ENCODE data around the gene ARHGAP31. TPM values are rescaled to one million over a fixed set of nuclear protein-coding genes. Genes with fewer than 3 reads are reported as not detected.
"Not testable (repeated sequence)": the region's sequence is repeated elsewhere in the genome, so short reads cannot be mapped to it uniquely, and the experiment has no call there.

ARHGAP31 gene
- total RNA-seq, 1 donor from 2014 or later: 22.6 TPM

DNA sequence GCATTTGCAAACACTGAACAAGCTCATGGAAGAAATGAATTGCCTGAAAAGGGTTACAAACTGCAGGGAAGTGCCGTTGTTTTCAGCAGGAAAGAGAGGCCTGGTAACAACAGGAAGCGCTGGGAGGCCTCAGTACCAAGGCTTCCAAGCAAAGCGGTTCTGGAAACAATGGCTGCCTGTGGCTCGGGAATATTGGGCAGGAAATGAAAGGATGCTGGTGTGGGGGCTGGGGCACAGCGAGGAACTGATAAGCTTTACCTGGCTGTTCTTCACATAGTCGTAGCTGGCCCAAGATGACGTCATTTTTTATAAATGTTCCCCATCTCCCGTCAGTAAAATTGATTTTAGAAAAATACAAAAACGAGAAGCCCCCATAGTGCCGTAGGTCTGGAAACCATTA lies 55.9 kb downstream of the ARHGAP31 start:
- DNase-seq (ENCODE audit: low spot score): no peak

DNA sequence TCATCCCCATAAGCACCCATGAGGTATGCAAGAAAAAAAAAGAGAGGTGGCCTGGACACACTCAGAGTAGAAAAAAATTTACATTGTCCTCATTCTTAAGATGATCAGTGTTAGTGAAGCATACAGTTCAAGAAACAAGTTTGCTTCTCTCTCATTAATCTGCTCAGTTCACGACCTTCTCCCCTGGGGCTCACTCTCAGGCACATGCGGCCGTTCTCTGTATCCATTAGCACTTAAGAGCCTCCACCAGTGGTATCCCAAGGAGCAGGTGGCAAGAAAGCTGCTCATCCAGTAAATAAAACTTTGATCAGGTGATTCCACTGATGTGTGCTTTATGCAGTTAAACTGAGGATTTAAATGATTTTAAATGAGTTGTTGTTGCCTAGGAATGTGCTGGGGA lies 57.4 kb downstream of the ARHGAP31 start:
- DNase-seq (ENCODE audit: low spot score): no peak

DNA sequence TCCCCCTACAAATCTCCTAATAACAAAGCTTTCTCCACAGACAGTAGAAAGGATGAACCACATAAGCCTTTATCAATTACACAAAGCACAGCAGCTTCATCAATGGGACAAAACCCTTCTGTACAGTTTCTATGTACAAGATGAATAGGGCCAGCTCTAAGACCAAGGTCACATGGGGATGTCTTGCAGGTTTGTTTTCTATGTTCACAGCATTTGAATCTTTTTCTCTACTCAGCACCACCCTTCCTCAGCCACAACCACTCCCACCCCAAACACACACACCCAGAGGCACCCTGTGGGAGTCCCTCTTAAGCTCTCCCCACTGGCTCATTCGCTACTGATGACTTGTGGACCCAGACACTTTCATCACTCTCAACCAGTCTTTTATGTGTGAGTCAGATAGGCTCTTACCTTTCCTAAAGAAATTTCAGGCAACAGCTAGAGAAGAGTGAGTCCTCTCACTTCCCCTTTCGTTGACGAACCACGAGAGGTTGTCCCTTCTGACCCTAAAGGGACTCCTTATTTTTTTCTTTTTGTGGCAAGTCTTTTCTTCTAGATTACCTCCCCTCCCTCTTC lies 57.9 kb downstream of the ARHGAP31 start:
- no peak for DNase-seq (ENCODE audit: low spot score)

DNA sequence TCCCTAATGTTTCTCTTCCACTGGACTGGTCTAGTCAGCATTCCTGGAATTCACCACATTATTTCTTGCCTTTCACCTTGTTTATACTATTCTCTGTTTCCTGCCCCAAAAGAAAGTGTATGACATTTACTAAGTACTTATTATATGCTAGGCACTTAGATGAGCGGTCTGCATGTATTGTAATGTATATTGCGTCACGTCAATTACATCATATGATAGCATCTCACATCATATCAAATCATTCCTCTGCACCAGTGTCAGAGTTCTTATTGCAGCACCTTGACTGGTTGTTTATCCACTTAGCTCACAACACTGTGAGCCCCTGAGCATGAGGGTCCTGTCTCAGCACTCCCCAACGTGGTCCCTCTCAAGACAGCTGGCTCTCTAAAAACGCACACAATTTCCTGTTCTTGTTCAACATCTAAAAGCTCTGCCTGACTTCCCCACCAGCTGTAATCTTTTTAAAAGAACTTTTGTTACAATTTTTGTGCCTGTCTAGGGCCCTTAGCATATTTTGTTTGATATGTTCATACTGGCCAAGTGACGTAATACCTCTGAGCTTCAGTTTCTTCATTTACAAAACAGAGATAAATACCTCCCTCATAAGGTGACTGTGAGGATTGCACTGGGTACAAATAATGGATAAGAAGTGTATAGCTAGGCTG lies 58.8 kb downstream of the ARHGAP31 start:
- DNase-seq (ENCODE audit: low spot score): no peak

DNA sequence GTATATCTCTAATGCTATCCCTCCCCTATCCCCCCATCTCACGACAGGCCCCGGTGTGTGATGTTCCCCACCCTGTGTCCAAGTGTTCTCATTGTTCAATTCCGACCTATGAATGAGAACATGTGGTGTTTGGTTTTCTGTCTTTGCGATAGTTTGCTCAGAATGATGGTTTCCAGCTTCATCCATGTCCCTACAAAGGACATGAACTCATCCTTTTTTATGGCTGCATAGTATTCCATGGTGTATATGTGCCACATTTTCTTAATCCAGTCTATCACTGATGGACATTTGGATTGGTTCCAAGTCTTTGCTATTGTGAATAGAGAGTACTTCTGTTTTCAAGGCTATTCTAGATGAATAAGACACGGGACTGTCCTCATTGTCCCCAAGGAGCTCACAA lies 61.4 kb downstream of the ARHGAP31 start:
- not testable (repeated sequence) for DNase-seq (ENCODE audit: low spot score)

DNA sequence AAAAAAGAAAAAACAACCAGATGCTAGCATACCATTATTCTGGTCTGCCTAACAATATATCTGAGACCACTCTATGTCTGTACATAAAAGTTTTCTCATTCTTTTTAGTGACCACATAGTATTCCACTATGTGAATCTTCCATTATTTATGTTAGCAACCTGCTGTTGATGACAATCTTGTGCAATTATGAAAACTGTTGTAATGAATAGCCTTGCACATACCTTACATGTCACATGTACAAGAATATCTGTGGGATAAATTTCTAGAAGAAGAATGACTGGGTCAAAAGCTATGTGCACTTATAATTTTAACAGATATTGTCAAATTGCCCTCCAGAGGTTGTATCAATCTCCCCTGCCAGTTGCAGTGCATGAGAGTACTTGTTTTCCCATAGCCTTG lies 62.5 kb downstream of the ARHGAP31 start:
- no peak for DNase-seq (ENCODE audit: low spot score)

DNA sequence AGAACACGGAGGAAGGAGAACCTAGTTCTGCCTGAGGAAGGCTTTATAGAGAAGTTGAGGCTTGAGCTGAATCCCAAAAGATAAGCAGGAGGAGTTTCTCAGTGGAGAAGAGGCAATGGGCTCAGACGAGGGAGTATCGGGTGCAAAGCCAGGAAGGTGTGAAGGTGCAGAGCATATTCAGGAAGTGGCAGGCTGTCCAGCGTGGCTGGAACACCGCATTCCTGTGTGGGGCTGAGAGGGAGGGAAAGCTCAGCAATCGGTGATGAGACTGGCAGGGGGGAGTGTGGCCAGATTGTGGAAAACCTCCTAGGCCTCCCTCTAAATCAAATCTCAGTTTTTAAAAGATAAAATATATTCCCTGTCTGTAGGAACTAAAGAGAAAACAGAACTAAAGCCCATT lies 63.0 kb downstream of the ARHGAP31 start:
- DNase-seq (ENCODE audit: low spot score): no peak

DNA sequence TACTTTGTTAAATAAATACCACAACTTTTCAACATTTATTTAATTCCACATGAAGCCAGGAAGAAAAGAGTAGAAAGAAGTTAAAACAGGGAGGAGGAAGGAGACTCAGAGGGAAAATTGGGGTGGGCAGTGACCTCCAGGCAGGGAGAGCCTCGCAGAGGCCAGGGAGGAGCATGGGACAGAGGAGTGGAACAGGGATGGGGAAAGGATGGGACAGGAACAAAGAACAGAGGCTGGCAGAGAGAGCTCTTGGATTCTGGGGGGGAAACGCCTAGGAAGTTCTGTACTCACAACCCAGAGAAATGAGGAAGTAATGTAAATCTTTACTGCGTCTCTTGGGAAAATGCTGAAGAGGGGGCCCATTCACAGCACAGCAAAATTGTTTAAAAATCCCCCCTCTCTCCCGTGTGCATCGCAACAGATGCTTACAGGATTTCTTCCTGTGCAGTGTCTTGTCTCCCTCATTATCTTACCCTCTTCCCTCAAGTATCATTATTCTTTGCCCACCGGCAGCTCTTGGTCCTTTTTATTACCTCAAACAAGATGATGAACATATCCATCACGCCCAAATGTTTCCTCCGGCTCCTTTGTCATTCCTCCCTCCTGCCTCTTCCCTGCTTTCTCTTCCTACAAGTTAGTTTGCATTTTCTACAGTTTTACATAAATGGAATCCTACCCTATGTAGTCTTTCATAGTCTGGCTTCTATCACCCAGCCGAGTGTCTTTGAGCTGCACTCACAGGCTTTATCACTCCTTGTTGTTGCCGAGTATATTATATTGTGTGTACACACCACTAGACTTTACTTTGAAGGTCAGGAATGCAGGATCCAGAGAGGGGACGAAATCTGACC lies 65.5 kb downstream of the ARHGAP31 start:
- DNase-seq (ENCODE audit: low spot score): no peak

DNA sequence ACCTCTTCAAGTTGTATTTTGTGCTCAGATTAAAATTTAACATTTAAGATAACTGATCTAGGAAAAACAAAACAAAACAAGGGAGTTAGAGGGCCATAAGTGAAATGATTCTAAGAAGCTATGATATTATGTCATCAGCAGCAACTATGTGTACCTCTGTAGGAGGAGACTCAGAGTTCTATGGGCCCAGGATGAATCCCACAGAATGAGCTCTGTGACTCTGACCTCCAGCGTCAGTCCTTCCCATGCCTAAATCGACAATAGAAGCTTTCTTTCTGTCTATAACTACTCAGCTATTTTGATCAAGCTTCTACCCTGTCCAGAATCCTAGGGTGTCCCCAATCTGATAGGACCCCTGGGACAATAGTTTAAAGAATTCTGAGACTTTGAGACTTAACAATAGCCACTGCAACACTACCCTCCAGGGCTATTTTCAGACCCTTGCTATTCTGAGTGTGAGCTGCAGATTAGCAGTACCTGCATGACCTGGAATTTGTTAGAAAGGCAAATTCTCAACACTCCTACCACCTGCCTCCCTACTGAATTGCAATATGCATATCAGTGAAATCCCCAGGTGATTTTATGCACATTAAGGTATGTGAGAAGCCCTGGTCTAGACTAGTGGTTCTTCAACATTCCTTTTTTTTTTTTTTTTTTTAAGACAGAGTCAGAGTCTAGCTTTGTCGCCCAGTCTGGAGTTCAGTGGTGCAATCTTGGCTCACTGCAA lies 66.7 kb downstream of the ARHGAP31 start:
- DNase-seq (ENCODE audit: low spot score): no peak

DNA sequence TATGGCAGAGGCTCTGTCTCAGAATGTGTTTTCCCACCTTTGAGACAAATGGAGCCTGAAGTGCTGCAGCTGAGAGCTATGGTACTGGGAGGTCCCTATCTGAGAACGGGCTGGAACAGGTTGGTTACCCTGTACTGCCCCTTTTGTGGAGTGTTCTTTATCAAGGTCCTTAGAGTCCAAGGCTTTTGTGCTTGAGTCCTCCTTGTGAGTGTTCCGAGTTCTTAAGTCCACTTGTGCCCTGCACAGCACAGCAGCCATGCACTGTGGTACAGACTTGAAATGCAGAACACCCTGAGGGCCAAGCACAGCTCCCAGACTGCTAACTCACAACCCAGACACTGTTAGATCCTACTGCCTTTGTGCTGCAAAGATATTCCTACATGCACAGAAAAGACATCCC lies 67.8 kb downstream of the ARHGAP31 start:
- no peak for DNase-seq (ENCODE audit: low spot score)

DNA sequence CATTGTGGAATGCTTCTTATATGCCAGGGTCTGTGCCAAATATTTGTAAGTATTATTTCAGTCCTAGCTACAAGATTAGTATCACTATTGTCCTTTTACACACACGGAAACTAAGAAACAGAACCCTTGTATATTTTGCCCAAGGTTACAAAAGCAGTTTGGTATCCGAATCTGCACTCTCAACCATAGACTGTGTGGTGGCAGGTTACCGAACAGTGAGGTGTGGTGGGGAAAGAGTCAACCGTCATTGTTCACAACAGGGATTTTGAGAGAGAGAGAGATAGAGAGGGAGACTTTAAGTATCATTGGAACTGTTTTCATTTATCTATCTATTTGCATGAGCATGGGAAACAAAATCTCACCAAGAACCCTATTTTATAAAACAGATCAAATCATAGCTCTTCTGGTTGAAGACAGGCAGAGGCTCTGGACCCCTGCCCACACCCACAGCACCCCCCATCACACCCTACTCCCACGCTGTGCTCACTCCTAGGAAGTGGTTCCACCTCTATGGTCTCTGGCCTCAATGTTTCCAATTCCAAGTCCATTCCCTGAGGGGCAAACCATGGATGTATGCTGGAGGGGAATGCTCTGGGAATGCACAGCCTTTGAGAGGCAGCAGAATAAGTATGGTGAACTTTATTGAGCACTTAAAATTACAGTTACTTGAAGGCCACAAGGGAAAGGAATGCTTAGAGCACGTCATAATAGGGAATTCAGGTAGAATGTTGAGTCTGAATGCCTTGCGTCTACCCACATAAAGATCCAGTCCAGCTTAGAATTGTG lies 69.0 kb downstream of the ARHGAP31 start:
- no peak for DNase-seq (ENCODE audit: low spot score)

DNA sequence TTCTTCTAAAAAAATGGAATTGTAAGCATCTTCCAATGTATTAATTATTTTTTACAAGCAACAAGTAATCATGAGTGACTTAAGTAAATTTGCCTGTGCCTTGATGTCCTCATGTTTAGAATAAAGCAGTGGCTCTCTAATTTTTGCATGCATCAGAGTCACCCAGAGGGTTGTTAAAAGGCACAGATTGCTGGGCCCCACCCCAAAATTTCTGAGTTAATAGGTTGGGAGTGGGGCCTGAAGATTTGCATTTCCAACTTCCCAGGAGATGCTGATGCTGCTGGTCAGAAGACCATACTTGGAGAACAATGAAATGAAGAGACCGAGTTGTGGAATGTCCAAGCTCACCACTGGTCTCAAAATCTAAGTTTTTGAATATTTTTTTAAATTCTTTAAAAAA lies 70.2 kb downstream of the ARHGAP31 start:
- no peak for DNase-seq (ENCODE audit: low spot score)

DNA sequence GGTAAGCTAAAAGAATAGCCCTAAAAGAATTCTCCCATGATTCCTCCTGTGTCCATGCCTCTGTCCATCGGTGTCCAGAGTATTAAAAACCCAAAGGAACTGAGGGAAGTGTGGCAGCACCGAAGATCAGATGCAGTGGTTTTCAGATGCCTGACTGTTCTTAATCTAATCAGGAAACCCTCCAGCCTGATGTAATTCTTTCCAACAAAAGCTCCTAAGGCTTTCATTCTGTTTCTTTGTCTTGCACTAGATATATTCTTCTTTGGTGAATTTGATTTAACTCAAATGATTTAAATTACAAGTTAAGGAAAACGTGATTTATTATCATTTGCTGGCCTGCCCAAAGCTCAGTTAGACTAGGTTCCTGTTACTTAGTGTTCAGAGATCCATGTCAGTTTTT lies 71.2 kb downstream of the ARHGAP31 start:
- no peak for DNase-seq (ENCODE audit: low spot score)

DNA sequence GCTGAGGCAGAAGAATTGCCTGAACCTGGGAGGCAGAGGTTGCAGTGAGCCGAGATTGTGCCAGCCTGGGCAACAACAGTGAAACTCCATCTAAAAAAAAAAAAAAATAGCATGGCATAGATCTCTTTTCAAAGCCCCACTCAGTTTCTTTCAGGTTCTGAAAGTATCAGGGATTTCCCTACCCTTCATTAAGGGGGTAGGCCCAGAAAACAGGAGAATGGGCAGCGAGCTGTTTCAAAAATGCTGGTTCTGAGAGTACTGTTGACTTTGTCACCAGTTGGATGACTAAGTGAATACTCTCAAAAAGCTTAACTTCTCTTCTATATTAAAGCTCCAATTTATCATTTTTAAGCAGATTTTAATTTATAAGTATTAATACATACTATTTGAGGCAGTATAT lies 72.8 kb downstream of the ARHGAP31 start:
- no peak for DNase-seq (ENCODE audit: low spot score)

DNA sequence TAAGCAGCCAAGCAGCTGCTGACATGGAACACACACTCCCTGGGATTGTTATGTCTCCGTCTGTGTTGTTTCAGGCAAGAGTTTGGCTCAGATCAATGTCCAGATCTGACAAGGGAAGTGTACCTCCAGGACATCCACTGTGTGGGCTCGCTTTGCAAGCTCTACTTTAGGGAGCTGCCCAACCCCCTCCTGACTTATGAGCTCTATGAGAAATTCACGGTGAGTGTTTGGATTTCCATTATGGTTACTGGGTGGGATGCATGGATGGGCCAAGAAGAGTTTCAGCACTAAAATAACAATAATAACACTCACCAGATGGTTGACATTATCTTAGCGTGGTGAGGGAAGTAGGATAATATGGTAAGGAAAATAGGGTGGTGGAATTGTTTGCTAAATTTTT lies 74.1 kb downstream of the ARHGAP31 start:
- DNase-seq (ENCODE audit: low spot score): no peak

DNA sequence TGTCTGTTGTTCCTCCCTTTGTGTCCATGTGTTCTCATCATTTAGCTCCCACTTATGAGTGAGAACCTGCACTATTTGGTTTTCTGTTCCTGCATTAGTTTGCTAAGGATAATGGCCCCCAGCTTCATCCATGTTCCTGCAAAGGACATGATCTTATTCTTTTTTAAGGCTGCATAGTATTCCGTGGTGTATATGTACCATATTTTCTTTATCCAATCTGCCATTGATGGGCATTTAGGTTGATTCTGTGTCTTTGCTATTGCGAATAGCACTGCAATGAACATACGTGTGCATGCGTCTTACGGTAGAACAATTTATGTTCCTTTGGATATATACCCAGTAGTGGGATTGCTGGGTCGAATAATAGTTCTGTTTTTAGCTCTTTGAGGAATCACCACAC lies 77.6 kb downstream of the ARHGAP31 start:
- DNase-seq (ENCODE audit: low spot score): not testable (repeated sequence)

DNA sequence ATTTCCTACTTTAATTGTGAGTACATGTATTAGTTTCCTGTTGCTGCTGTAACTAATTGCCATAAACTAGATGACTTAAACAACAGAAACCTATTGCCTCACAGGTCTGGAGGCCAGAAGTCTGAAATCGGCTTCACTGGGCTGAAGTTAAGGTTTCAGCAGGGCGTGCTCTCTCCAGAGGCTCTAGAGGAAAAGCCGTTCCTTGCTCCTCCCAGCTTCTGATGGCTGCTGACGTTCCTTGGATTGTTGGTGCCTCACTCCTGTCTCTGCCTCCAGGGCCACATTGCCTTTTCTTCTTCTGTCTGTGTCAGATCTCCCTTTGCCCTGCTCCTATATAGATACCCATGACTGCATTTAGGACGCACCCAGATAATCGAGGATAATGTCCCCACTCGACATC lies 80.9 kb downstream of the ARHGAP31 start:
- no peak for DNase-seq (ENCODE audit: low spot score)

DNA sequence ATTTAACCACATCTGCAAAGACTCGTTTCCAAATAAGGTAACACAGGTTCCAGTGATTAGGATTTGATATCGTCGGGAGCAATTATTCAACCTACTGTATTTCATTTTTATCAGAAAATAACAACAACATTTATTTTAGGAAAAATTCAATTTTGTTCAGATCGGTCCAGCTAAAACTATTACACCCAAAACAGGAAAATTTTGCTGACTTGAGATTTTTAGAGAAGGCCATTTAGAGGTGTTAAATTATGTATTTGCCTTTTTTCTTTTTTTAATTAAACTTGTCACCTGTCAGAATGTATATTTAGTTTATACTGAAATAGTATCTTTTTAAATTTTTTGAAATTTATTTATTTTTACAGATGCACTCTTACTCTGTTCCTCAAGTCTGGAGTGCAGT lies 81.3 kb downstream of the ARHGAP31 start:
- no peak for DNase-seq (ENCODE audit: low spot score)

DNA sequence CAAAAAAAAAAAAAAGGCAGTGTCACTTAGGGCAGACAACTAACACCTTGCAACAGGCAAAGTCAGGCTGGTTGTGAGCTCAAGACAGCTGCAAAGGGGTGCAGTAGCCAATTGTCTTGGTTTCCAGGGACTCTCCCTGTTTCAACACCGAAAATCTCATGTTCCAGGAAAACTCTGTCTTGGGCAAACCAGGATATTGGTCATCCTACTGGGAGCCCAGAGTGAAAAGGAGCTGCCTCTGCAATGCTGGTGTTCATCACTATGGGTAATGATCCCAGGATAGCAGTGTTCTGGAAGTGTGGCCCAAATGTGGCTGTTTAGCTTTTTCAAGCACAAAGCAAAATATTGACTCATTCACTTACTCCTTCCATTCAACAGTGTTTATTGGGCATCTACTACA lies 82.6 kb downstream of the ARHGAP31 start:
- DNase-seq (ENCODE audit: low spot score): no peak

DNA sequence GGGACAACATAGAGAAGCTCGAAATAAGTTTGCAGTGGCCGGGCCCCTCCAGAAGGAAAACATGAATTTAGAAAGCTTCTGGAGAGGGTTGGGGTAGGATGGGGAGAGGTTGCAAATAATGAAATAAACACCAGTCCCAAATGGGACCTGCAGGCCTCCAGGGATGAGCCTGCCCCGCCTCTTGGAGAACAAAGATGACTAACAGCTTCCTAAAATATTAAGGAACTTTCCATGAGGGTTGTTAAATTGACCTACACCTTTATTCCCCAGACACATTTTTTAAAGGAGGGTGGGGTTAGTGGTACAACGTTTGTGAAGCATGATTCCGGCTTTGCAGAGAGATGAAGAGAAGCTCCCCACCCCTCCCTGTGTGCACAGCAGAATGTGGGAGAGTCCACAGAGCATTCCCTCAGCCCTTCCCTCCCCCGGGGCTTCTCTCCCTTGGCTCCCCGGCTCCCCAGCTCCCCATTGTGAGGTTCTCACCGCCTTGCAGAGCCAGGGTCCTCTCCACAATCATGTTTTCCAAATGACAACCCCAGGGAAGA lies 84.1 kb downstream of the ARHGAP31 start:
- no peak for DNase-seq (ENCODE audit: low spot score)

DNA sequence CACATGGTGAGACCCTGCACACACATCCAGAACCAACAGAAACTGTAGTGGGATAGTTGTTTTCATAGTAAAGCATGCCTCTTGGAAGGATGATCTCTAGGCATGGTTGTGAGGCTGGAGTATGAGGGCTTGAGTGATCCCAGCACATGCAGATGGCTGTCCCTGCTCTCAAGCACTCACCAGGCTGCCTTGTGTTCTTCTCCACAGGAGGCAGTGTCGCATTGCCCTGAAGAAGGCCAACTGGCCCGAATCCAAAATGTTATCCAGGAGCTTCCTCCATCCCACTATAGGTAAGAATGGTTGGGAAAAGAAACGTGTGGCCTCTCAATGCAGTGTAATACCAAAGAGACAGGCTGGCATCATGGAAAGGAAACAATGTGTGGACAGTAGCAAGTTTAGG lies 86.5 kb downstream of the ARHGAP31 start:
- no peak for DNase-seq (ENCODE audit: low spot score)

Data from mucosa of gallbladder (tissue), 1 donor.